Stimulated activated CD4-positive, alpha-beta T cell treated with anti-CD3 and anti-CD28 coated beads, Interleukin-12 subunit alpha, Interleukin-12 subunit beta, amount 100 ng/mL, for 24 hours (primary cell): ENCODE measurements around the gene PRPSAP2.
"Not testable (repeated sequence)": the region's sequence is repeated elsewhere in the genome, so short reads cannot be mapped to it uniquely, and the experiment has no call there.

Experiments
- DNase-seq, 2 experiments: peaks; one replicate each; pipeline ENCODE4 v3.0.0-alpha.2; 2020; ENCODE audit warnings: low read depth in 2 of 2

PRPSAP2 gene, protein sequence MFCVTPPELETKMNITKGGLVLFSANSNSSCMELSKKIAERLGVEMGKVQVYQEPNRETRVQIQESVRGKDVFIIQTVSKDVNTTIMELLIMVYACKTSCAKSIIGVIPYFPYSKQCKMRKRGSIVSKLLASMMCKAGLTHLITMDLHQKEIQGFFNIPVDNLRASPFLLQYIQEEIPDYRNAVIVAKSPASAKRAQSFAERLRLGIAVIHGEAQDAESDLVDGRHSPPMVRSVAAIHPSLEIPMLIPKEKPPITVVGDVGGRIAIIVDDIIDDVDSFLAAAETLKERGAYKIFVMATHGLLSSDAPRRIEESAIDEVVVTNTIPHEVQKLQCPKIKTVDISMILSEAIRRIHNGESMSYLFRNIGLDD

GRCh38 chr17:18857864-18858566, at the start of gene PRPSAP2:
Gene PRPSAP2, plus strand, starts transcription at chr17:18858131. Its CDS starts 7,703 bp downstream, at chr17:18865834.
- peak; percentile 86 to 92 for DNase-seq

GRCh38 chr17:18815924-18816323, 42.0 kb upstream of the PRPSAP2 start:
- DNase-seq = not testable (repeated sequence)

- peak in 1 of 2 experiments; percentile 2 for DNase-seq
Measured at GRCh38 chr17:18816489-18817371, 41.2 kb upstream of the PRPSAP2 start.

GRCh38 chr17:18821430-18821829, 36.5 kb upstream of the PRPSAP2 start:
- not testable (repeated sequence) for DNase-seq

DNA sequence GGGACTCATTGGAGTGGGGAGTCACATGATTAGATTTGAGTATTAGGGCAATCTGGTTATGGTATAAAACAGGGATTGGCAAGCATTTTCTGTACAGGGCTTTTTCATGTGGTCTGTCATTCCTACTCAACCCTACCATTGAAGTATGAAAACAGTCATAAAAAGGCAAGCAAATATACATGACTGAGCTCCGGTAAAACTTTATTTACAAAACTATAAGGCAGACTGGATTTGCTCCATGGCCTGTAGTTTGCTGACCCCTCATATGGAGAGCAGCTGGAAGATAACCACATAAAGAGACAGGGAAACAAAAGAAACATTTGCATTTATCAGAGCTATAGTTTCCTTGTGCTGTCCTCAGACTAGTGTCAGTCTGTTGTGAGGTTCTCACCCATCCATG, 30.3 kb upstream of the PRPSAP2 start:
- DNase-seq = not testable (repeated sequence)

DNA sequence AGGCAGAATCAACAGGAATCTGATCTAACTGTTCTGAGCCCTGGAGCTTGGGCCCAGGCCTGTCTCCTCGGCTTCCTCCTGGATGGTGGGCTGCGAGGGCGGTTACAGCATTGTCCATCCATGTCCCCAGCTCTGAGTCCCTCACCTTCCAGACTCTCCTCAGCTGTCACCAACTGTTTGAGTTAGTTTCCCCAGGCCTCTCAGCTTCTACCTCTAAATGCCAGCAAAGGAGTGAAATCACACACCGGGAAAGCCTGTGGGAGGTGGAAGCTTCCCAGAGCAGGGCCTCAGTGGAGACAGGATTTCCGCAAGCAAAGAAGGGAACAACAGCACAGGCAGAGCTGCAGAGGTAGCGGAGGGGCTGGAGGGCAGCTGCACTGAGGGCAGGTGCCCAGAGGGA, 9.4 kb upstream of the PRPSAP2 start:
- DNase-seq = no peak

DNA sequence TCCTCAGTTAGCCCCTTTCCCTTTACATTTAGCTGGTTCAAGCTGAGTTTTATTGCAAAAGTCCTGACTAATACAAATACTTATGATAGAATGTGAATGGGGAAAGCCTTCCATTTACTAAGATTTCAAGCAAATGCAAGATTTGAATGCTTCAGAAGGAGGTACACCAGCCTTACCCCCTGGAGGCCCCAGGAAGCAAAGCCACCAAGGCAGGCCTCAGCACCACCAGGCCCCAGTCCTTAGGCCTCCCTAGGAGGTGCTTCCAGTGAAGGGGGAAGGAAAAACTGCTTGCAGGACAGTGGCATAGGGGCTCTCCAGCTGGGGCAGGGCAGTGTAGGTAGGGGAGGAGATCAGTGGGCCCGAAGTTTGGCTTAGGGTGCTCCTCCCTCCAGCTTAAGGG, 7.3 kb upstream of the PRPSAP2 start:
- no peak for DNase-seq

GRCh38 chr17:18851201-18851600, 6.7 kb upstream of the PRPSAP2 start:
- no peak for DNase-seq

- DNase-seq = no peak
Measured at GRCh38 chr17:18854956-18855355, 3.0 kb upstream of the PRPSAP2 start.

DNA sequence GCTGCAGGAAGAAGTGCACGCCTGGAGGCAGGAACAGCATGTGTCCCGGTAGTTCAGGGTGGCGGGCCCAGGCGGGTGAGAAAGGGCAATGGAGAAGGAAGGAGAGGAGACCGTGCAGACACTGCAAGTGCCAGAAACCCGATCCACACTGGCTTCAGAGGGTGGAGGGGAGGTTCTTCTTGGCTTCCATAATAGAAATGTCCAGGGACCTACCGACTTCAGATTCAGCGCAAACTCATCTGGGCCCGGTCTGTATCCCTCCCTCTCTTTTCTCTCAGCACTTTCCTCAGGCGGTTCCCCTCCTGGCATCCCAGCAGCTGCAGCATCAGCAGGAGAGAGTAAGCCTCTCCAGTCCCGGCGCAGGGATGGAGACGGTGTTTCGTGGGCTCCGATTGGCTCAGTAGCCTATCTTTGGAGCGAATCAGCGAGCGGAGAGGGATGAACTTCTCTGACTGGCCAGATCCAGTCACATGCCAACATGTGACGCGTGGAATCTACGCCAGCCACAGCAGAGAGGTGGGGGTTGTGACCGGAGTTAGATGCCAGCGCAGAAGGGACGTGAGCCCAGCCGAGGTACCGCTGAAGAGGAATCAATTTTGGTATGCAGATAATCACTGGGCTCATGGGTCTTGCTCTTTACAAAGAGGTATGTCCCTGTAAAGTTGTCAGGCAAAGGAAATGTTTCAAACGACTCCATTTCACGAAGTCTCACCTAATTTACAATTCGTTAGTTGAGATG, 1.9 kb upstream of the PRPSAP2 start:
- peak; percentile 68 to 80 for DNase-seq

- DNase-seq = no peak
Measured at GRCh38 chr17:18856570-18856915, 1.4 kb upstream of the PRPSAP2 start.

GRCh38 chr17:18858567-18859245, 775 bp downstream of the PRPSAP2 start:
- DNase-seq = no peak

GRCh38 chr17:18859256-18859655, 1.3 kb downstream of the PRPSAP2 start:
- no peak for DNase-seq

DNA sequence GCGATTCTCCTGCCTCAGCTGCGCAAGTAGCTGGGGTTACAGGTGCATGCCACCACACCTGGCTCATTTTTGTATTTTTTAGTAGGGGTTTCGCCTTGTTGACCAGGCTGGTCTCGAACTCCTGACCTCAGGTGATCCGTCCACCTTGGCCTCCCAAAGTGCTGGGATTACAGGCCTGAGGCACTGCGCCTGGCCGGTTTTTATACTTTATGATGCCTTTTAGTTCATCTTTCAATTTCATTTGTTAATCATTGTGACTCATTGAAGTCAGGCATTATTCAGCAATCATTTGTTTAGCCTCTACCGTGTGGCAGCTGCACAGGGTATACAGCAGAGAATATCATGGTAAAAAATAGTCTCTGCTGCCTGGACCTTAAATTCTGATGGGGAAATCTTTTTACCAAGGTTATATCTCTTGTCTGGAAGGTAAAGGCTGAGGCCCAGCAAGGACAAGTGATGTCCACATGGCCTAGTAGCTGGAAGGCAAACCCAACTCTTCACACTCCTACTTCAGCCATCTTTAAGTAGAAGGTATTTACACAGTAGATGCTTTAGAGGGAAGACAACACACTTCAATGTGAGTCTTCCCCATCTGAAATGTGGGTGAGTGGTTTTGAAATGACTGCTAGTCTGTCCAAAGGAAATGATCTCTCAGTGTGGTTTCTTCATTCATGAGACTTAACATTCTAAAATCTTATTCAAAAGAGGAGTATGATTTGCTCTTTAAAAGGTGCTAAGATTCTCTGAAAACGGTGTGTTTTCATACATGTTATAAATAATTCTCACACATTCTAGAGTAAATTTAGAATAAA, 2.4 kb downstream of the PRPSAP2 start:
- no peak for DNase-seq

DNA sequence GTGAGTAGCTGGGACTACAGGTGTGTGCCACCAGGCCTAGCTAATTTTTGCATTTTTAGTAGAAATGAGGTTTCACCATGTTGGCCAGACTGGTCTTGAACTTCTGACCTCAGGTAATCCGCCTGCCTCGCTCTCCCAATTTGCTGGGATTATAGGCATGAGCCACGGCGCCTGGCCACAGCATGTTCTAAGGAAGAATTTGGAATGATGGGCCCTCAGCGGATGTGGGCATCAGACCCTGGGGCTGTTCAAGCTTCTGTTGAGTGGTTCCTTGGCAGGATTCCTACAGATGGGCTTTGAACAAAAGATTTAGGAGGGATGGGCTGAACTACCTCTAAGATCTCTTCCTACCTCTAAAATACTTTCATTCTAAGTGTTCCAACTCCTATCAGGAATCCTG, 4.1 kb downstream of the PRPSAP2 start:
- no peak for DNase-seq

DNA sequence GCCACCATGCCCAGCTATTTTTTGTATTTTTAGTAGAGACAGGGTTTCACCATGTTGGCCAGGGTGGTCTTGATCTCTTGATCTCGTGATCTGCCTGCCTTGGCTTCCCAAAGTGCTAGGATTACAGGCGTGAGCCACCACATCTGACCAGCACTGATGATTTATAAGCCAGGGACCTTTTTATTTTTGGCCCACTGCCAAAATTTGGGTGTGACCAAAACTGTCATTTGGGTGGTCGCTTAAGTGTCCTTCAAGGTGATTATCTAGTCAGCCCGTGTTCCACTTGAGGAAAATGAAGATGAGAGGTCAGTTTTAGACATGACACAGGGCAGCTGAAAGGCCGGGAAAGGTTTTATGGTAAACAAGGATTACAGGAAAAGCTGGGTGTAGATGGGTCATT, 7.1 kb downstream of the PRPSAP2 start:
- DNase-seq = not testable (repeated sequence)

DNA sequence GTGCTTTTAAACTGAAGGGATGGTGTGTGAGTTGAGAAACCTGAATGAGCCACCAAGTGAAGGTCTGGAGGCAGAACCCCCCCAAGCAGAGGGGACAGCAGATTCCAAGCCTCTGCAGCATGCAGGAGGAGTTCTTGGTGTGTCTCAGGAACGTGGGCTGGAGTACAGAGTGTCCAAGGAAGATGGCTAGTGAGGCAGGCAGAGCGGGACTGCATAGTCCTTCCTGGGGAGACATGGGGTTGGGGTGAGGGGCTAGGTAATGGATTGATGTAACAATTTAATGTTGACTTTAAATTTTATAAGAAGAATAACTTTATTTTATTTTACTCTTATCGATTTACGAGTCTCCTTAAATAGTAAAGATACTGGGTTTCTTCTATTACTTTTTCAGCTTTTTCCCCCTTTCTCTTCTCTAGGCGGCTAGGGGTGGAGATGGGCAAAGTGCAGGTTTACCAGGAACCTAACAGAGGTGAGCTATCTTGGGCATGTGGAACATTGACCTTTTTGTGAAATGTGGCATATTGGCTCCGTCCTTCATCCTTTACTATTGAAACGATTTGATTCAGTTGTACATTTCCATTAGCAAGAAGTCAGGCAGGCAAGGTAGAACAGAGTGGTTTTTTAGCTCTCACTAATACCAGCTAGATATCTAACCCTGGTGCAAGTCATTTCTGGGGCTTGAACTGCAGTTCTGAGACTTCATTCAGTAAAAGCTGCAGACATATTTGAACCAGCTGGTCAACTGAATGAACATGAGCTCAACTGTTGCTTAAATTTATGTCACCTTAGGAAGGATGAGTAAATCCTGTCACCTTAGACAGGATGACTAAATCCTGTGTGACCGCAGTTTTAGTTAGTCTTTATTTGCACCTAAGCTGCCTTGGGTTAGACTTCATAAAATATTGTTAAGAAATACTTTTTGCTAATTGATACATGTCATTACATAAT, 9.2 kb downstream of the PRPSAP2 start:
- no peak for DNase-seq

- DNase-seq = no peak
Measured at GRCh38 chr17:18877104-18877645, 19.2 kb downstream of the PRPSAP2 start.
